ENCODE measurements around the gene SF3B1. TPM values are rescaled to one million over a fixed set of nuclear protein-coding genes. Genes with fewer than 3 reads are reported as not detected.

The SF3B1 gene
- total RNA-seq, 1 donor = 253 TPM

- H4K20me1 ChIP-seq (ENCODE audit: insufficient read depth, low read length) = peaks cover 4% of the 10 kb centered on the region
- peak overlapping the region; percentile 51 for H3K27ac ChIP-seq (ENCODE audit: low read depth, low read length)
- no peaks in the 10 kb centered on the region for H3K9me3 ChIP-seq (ENCODE audit: low read depth, low read length)
- H3K79me2 ChIP-seq (ENCODE audit: insufficient read depth, low read length) = peaks cover 4% of the 10 kb centered on the region
- H3K36me3 ChIP-seq (ENCODE audit: insufficient read depth, low read length) = peaks cover 94% of the 10 kb centered on the region
- DNase-seq (ENCODE audit: insufficient read length, low spot score, missing footprints) = no peak
- H3K4me2 ChIP-seq (ENCODE audit: insufficient read depth, low read length) = peak overlapping the region; percentile 25
- no peak overlapping the region for H2AFZ ChIP-seq (ENCODE audit: low read length)
- no peaks in the 10 kb centered on the region for H3K27me3 ChIP-seq (ENCODE audit: insufficient read depth, low read length)
- H3K4me1 ChIP-seq (ENCODE audit: insufficient read depth, low read length) = peaks cover 32% of the 10 kb centered on the region
- no peak for TF ChIP-seq CTCF (IDR thresholded peaks at IDR 0.05; ENCODE audit: extremely low read depth, low read depth, low read length)
- H3K4me3 ChIP-seq (ENCODE audit: insufficient read depth, low read length) = no peak overlapping the region
Observed at GRCh38 chr2:197399887-197400540, 34.8 kb downstream of the SF3B1 start.

- Histone ChIP-seq H2AFZ (ENCODE audit: low read length) (no peak overlapping the region), H3K4me3 (ENCODE audit: insufficient read depth, low read length) (no peak overlapping the region), H3K27me3 (ENCODE audit: insufficient read depth, low read length) (no peaks in the 10 kb centered on the region), H3K4me1 (ENCODE audit: insufficient read depth, low read length) (peaks cover 32% of the 10 kb centered on the region), H3K9me3 (ENCODE audit: low read depth, low read length) (no peaks in the 10 kb centered on the region), H3K4me2 (ENCODE audit: insufficient read depth, low read length) (no peak overlapping the region), H3K36me3 (ENCODE audit: insufficient read depth, low read length) (peaks cover 94% of the 10 kb centered on the region), H3K79me2 (ENCODE audit: insufficient read depth, low read length) (peaks cover 4% of the 10 kb centered on the region), H3K27ac (ENCODE audit: low read depth, low read length) (no peak overlapping the region), H4K20me1 (ENCODE audit: insufficient read depth, low read length) (peaks cover 4% of the 10 kb centered on the region)
- TF ChIP-seq CTCF (IDR thresholded peaks at IDR 0.05; ENCODE audit: extremely low read depth, low read depth, low read length) = no peak
- no peak for DNase-seq (ENCODE audit: insufficient read length, low spot score, missing footprints)
Observed at GRCh38 chr2:197398913-197399312, 35.9 kb downstream of the SF3B1 start.

DNA sequence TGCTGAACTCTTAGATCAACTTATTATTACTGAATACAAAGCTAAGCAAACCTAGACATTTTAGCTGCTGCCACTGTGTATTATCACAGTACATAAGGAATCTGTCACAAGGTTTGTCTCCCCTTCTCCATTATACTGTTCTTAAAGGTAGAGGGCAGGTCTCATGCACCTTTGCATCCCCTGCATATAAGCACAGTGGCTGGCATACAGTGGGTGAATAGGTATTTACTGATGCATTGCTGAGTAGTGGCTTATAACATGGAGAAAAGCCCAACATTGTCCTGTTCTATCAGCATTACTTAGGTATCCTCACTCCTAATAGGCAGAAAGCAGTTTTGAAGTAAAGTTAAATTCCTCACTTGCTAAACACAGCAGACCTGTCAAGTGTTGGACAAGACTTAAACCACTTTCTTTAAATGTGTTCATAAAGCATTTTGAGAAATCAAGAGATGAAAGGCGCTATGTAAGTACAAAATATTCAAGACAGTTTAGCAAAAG lies 43.6 kb downstream of the SF3B1 start:
- peaks cover 45% of the 10 kb centered on the region for H3K36me3 ChIP-seq (ENCODE audit: insufficient read depth, low read length)
- H3K9me3 ChIP-seq (ENCODE audit: low read depth, low read length) = no peaks in the 10 kb centered on the region
- TF ChIP-seq CTCF (IDR thresholded peaks at IDR 0.05; ENCODE audit: extremely low read depth, low read depth, low read length) = no peak
- no peak overlapping the region for H2AFZ ChIP-seq (ENCODE audit: low read length)
- H3K79me2 ChIP-seq (ENCODE audit: insufficient read depth, low read length) = no peaks in the 10 kb centered on the region
- no peak overlapping the region for H3K4me2 ChIP-seq (ENCODE audit: insufficient read depth, low read length)
- no peaks in the 10 kb centered on the region for H4K20me1 ChIP-seq (ENCODE audit: insufficient read depth, low read length)
- no peaks in the 10 kb centered on the region for H3K27me3 ChIP-seq (ENCODE audit: insufficient read depth, low read length)
- H3K4me1 ChIP-seq (ENCODE audit: insufficient read depth, low read length) = no peaks in the 10 kb centered on the region
- H3K4me3 ChIP-seq (ENCODE audit: insufficient read depth, low read length) = no peak overlapping the region
- no peak overlapping the region for H3K27ac ChIP-seq (ENCODE audit: low read depth, low read length)
- no peak for DNase-seq (ENCODE audit: insufficient read length, low spot score, missing footprints)

DNA sequence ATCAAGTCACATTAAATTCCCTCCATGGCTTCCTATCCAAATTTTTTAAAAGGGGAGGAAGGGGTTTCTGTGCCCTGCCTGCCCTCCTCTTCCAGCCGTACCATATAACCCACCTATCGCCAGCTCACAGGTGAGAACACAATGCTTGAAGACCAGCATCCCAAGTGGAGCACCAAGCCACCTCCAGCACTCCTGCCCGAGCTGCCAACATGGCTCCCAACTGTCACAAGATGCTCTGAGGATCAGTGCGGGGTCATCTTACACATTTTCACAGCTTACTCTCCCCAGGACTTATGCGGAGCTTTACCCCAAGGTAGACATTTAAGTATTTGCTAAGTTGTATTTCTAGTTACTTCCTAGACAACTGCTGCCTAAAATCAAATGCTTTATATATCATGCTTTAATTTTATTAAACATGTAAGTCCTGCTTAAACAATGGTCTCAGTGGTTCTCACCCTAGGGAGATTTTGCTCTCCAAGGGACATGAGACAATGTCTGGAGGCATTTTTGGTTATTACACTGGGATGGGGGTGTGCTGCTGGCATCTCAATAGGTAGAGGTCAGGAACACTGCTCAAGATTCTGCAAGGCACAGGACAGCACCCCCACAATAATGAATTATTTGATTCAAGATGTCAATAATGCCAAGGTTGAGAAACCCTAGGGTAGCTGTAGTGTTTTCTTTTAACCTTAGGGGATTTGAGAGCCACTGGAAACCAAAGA lies 45.8 kb downstream of the SF3B1 start:
- no peak for TF ChIP-seq CTCF (IDR thresholded peaks at IDR 0.05; ENCODE audit: extremely low read depth, low read depth, low read length)
- H3K9me3 ChIP-seq (ENCODE audit: low read depth, low read length) = no peaks in the 10 kb centered on the region
- no peak for DNase-seq (ENCODE audit: insufficient read length, low spot score, missing footprints)
- peaks cover 24% of the 10 kb centered on the region for H3K36me3 ChIP-seq (ENCODE audit: insufficient read depth, low read length)
- no peaks in the 10 kb centered on the region for H3K79me2 ChIP-seq (ENCODE audit: insufficient read depth, low read length)
- no peak overlapping the region for H3K4me2 ChIP-seq (ENCODE audit: insufficient read depth, low read length)
- H3K27ac ChIP-seq (ENCODE audit: low read depth, low read length) = no peak overlapping the region
- no peaks in the 10 kb centered on the region for H3K4me1 ChIP-seq (ENCODE audit: insufficient read depth, low read length)
- no peak overlapping the region for H3K4me3 ChIP-seq (ENCODE audit: insufficient read depth, low read length)
- no peaks in the 10 kb centered on the region for H4K20me1 ChIP-seq (ENCODE audit: insufficient read depth, low read length)
- H2AFZ ChIP-seq (ENCODE audit: low read length) = no peak overlapping the region
- no peaks in the 10 kb centered on the region for H3K27me3 ChIP-seq (ENCODE audit: insufficient read depth, low read length)

Data from osteoblast (primary cell).